Measurements from ENCODE around the gene RNPS1. TPM values are rescaled to one million over a fixed set of nuclear protein-coding genes. Genes with fewer than 3 reads are reported as not detected.
A peak's percentile ranks its signal among the peaks of the same experiment; 100 is the strongest.
"Not testable (repeated sequence)": the region's sequence is repeated elsewhere in the genome, so short reads cannot be mapped to it uniquely, and the experiment has no call there.

Gene RNPS1
- total RNA-seq, 2 donors from 2014 or later = 289 to 296 TPM

GRCh38 chr16:2244926-2245795 is 22.8 kb downstream of the RNPS1 start:
- peak overlapping the region in 1 of 2 donors; percentile 50 for H3K27ac Mint-ChIP-seq
- ATAC-seq (no peak), DNase-seq (ENCODE audit: low spot score in 2 of 2) (no peak)
- no peaks in the 10 kb centered on the region for H3K9me3 Mint-ChIP-seq
- H3K36me3 Mint-ChIP-seq = peaks cover 0 to 4% of the 10 kb centered on the region in 2 donors

GRCh38 chr16:2244301-2244700 is 23.6 kb downstream of the RNPS1 start:
- Mint-ChIP-seq H3K36me3 (peaks cover 0 to 4% of the 10 kb centered on the region in 2 donors), H3K27ac (no peak overlapping the region), H3K9me3 (no peaks in the 10 kb centered on the region)
- ATAC-seq = no peak
- no peak for DNase-seq (ENCODE audit: low spot score in 2 of 2)

GRCh38 chr16:2243781-2244180 is 24.1 kb downstream of the RNPS1 start:
- H3K9me3 Mint-ChIP-seq = no peaks in the 10 kb centered on the region
- ATAC-seq (no peak), DNase-seq (ENCODE audit: low spot score in 2 of 2) (no peak)
- no peak overlapping the region for H3K27ac Mint-ChIP-seq
- peaks cover 0 to 4% of the 10 kb centered on the region in 2 donors for H3K36me3 Mint-ChIP-seq

- H3K36me3 Mint-ChIP-seq = peaks cover 0 to 4% of the 10 kb centered on the region in 2 donors
- DNase-seq (ENCODE audit: low spot score in 2 of 2) = no peak
- ATAC-seq = no peak
- H3K27ac Mint-ChIP-seq = no peak overlapping the region
- no peaks in the 10 kb centered on the region for H3K9me3 Mint-ChIP-seq
Measured at GRCh38 chr16:2243031-2243528, 24.8 kb downstream of the RNPS1 start.

GRCh38 chr16:2242598-2242997 is 25.3 kb downstream of the RNPS1 start:
- no peak for DNase-seq (ENCODE audit: low spot score in 2 of 2)
- no peaks in the 10 kb centered on the region for H3K9me3 Mint-ChIP-seq
- peaks cover 0 to 4% of the 10 kb centered on the region in 2 donors for H3K36me3 Mint-ChIP-seq
- peak overlapping the region in 1 of 2 donors; percentile 11 for H3K27ac Mint-ChIP-seq
- no peak for ATAC-seq

- H3K9me3 Mint-ChIP-seq; ATAC-seq; H3K36me3 Mint-ChIP-seq; DNase-seq (ENCODE audit: low spot score in 2 of 2); H3K27ac Mint-ChIP-seq: not testable (repeated sequence)
Measured at GRCh38 chr16:2240331-2240730, 27.6 kb downstream of the RNPS1 start.

GRCh38 chr16:2238838-2239675 is 28.9 kb downstream of the RNPS1 start:
- H3K9me3 Mint-ChIP-seq = no peaks in the 10 kb centered on the region
- no peak overlapping the region for H3K27ac Mint-ChIP-seq
- DNase-seq (ENCODE audit: low spot score in 2 of 2) (no peak), ATAC-seq (no peak)
- H3K36me3 Mint-ChIP-seq = peaks cover 0 to 9% of the 10 kb centered on the region in 2 donors

- no peak for ATAC-seq
- Mint-ChIP-seq H3K9me3 (no peaks in the 10 kb centered on the region), H3K27ac (no peak overlapping the region)
Measured at GRCh38 chr16:2238150-2238837, 29.6 kb downstream of the RNPS1 start.

GRCh38 chr16:2237493-2238149 is 30.3 kb downstream of the RNPS1 start:
- peaks cover 0 to 9% of the 10 kb centered on the region in 2 donors for H3K36me3 Mint-ChIP-seq
- DNase-seq (ENCODE audit: low spot score in 2 of 2) = no peak
- no peak overlapping the region for H3K27ac Mint-ChIP-seq
- ATAC-seq = no peak
- no peaks in the 10 kb centered on the region for H3K9me3 Mint-ChIP-seq

More at GRCh38 chr16:2238150-2238837, 29.6 kb downstream of the RNPS1 start:
- DNase-seq (ENCODE audit: low spot score in 2 of 2) = no peak
- H3K36me3 Mint-ChIP-seq = peaks cover 0 to 9% of the 10 kb centered on the region in 2 donors

GRCh38 chr16:2237102-2237482 is 30.8 kb downstream of the RNPS1 start:
- no peak for ATAC-seq
- H3K36me3 Mint-ChIP-seq = peaks cover 0 to 5% of the 10 kb centered on the region in 2 donors
- no peak for DNase-seq (ENCODE audit: low spot score in 2 of 2)
- no peak overlapping the region for H3K27ac Mint-ChIP-seq
- no peaks in the 10 kb centered on the region for H3K9me3 Mint-ChIP-seq

GRCh38 chr16:2236337-2237101 is 31.4 kb downstream of the RNPS1 start, which contains the start of gene DNASE1L2:
Gene DNASE1L2, plus strand, starts transcription at chr16:2236444. Its CDS starts 373 bp downstream, at chr16:2236817.
- ATAC-seq (peak in 1 of 2 donors; percentile 12), DNase-seq (ENCODE audit: low spot score in 2 of 2) (no peak)
- no peak within 1 kb of the TSS for H3K27ac Mint-ChIP-seq
- H3K36me3 Mint-ChIP-seq = peaks cover 0 to 5% of the 10 kb centered on the region in 2 donors
- H3K9me3 Mint-ChIP-seq = no peaks in the 10 kb centered on the region

- DNase-seq (ENCODE audit: low spot score in 2 of 2) (no peak), ATAC-seq (peak in 1 of 2 donors; percentile 2)
- H3K36me3 Mint-ChIP-seq = peaks cover 0 to 5% of the 10 kb centered on the region in 2 donors
- no peak overlapping the region for H3K27ac Mint-ChIP-seq
- no peaks in the 10 kb centered on the region for H3K9me3 Mint-ChIP-seq
Measured at GRCh38 chr16:2235695-2236336, 32.1 kb downstream of the RNPS1 start.

GRCh38 chr16:2235234-2235651 is 32.7 kb downstream of the RNPS1 start:
- Mint-ChIP-seq H3K36me3 (peaks cover 0 to 5% of the 10 kb centered on the region in 2 donors), H3K27ac (no peak overlapping the region)
- no peak for ATAC-seq

GRCh38 chr16:2234813-2235170 is 33.1 kb downstream of the RNPS1 start:
- peaks cover 0 to 8% of the 10 kb centered on the region in 2 donors for H3K36me3 Mint-ChIP-seq
- H3K9me3 Mint-ChIP-seq = no peaks in the 10 kb centered on the region
- ATAC-seq (no peak), DNase-seq (ENCODE audit: low spot score in 2 of 2) (no peak)
- H3K27ac Mint-ChIP-seq = no peak overlapping the region

More at GRCh38 chr16:2235234-2235651, 32.7 kb downstream of the RNPS1 start:
- no peak for DNase-seq (ENCODE audit: low spot score in 2 of 2)
- H3K9me3 Mint-ChIP-seq = no peaks in the 10 kb centered on the region

Measured in activated naive CD4-positive, alpha-beta T cell treated with anti-CD3 and anti-CD28 coated beads, Interleukin-2, amount 50 U/mL, for 72 hours (primary cell).